ENCODE measurements around the gene TSC22D2.
"Not testable (repeated sequence)": the region's sequence is repeated elsewhere in the genome, so short reads cannot be mapped to it uniquely, and the experiment has no call there.

The TSC22D2 gene

DNA sequence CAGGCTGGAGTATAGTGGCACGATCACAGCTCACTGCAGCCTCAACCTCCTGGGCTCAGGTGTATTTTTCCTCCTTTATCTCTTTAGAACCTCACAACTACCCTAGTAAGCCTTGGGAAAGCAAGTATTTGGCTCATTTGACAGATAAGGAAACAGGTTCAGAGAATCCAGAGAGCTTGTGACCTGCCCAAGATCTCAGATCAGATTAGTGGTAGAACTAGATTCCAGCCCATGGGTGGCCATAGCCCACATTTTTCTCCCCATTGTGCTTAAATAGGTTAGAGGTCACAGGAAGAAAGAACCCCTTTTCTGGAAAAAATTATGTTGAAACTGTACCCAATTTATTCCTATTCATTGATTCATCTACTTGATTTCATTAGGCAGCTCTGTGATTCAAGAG is 64.3 kb downstream of the TSC22D2 start:
- TF ChIP-seq GLIS3 (CRISPR knock-in tag; IDR thresholded peaks at IDR 0.05) (no peak), ZNF8 (CRISPR knock-in tag; IDR thresholded peaks at IDR 0.05) (no peak), ZNF565 (CRISPR knock-in tag; conservative IDR thresholded peaks at IDR 0.05; ENCODE audit: low read depth) (no peak), ESRRG (CRISPR knock-in tag; IDR thresholded peaks at IDR 0.05) (no peak), OSR1 (CRISPR knock-in tag; IDR thresholded peaks at IDR 0.05) (no peak), ZFP3 (CRISPR knock-in tag; IDR thresholded peaks at IDR 0.05) (no peak), ZC3H10 (CRISPR knock-in tag; IDR thresholded peaks at IDR 0.05) (no peak), PPARA (CRISPR knock-in tag; IDR thresholded peaks at IDR 0.05; ENCODE audit: borderline replicate concordance) (no peak), TOX (CRISPR knock-in tag; IDR thresholded peaks at IDR 0.05; ENCODE audit: borderline replicate concordance) (no peak), TCF4 (CRISPR knock-in tag; IDR thresholded peaks at IDR 0.05; ENCODE audit: borderline replicate concordance) (no peak)
- TF ChIP-seq, protein P1, sequence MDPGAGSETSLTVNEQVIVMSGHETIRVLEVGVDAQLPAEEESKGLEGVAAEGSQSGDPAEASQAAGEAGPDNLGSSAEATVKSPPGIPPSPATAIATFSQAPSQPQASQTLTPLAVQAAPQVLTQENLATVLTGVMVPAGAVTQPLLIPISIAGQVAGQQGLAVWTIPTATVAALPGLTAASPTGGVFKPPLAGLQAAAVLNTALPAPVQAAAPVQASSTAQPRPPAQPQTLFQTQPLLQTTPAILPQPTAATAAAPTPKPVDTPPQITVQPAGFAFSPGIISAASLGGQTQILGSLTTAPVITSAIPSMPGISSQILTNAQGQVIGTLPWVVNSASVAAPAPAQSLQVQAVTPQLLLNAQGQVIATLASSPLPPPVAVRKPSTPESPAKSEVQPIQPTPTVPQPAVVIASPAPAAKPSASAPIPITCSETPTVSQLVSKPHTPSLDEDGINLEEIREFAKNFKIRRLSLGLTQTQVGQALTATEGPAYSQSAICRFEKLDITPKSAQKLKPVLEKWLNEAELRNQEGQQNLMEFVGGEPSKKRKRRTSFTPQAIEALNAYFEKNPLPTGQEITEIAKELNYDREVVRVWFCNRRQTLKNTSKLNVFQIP (CRISPR knock-in tag; IDR thresholded peaks at IDR 0.05; ENCODE audit: borderline replicate concordance, low read depth), result no peak
- TF ChIP-seq, protein P2, sequence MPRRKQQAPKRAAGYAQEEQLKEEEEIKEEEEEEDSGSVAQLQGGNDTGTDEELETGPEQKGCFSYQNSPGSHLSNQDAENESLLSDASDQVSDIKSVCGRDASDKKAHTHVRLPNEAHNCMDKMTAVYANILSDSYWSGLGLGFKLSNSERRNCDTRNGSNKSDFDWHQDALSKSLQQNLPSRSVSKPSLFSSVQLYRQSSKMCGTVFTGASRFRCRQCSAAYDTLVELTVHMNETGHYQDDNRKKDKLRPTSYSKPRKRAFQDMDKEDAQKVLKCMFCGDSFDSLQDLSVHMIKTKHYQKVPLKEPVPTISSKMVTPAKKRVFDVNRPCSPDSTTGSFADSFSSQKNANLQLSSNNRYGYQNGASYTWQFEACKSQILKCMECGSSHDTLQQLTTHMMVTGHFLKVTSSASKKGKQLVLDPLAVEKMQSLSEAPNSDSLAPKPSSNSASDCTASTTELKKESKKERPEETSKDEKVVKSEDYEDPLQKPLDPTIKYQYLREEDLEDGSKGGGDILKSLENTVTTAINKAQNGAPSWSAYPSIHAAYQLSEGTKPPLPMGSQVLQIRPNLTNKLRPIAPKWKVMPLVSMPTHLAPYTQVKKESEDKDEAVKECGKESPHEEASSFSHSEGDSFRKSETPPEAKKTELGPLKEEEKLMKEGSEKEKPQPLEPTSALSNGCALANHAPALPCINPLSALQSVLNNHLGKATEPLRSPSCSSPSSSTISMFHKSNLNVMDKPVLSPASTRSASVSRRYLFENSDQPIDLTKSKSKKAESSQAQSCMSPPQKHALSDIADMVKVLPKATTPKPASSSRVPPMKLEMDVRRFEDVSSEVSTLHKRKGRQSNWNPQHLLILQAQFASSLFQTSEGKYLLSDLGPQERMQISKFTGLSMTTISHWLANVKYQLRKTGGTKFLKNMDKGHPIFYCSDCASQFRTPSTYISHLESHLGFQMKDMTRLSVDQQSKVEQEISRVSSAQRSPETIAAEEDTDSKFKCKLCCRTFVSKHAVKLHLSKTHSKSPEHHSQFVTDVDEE (CRISPR knock-in tag; IDR thresholded peaks at IDR 0.05), result no peak
- ATAC-seq, result no peak

DNA sequence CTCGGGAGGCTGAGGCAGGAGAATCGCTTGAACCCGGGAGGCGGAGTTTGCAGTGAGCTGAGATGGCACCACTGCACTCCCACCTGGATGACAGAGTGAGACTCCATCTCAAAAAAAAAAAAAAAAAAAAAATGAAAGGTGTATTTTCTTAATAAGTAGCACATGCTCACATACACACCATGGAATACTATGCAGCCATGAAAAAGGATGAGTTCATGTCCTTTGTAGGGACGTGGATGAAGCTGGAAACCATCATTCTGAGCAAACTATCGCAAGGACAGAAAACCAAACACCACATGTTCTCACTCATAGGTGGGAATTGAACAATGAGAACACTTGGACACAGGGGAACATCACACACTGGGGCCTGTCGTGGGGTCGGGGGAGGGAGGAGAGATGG is 65.1 kb downstream of the TSC22D2 start:
- not testable (repeated sequence) for ATAC-seq

- no peak for ATAC-seq
- TF ChIP-seq BACH2 (CRISPR knock-in tag; IDR thresholded peaks at IDR 0.05; ENCODE audit: borderline replicate concordance) (no peak), RARB (CRISPR knock-in tag; IDR thresholded peaks at IDR 0.05) (no peak), ARNTL (CRISPR knock-in tag; IDR thresholded peaks at IDR 0.05; ENCODE audit: borderline replicate concordance, low read depth) (no peak), ZC3H10 (CRISPR knock-in tag; IDR thresholded peaks at IDR 0.05) (no peak), SNAI2 (CRISPR knock-in tag; IDR thresholded peaks at IDR 0.05) (no peak), ZNF70 (CRISPR knock-in tag; IDR thresholded peaks at IDR 0.05) (no peak), ISL1 (CRISPR knock-in tag; IDR thresholded peaks at IDR 0.05) (no peak), ZFP3 (CRISPR knock-in tag; IDR thresholded peaks at IDR 0.05) (no peak), PPARA (CRISPR knock-in tag; IDR thresholded peaks at IDR 0.05; ENCODE audit: borderline replicate concordance) (no peak), CREB5 (CRISPR knock-in tag; IDR thresholded peaks at IDR 0.05; ENCODE audit: low read depth) (no peak)
- TF ChIP-seq, protein P3, sequence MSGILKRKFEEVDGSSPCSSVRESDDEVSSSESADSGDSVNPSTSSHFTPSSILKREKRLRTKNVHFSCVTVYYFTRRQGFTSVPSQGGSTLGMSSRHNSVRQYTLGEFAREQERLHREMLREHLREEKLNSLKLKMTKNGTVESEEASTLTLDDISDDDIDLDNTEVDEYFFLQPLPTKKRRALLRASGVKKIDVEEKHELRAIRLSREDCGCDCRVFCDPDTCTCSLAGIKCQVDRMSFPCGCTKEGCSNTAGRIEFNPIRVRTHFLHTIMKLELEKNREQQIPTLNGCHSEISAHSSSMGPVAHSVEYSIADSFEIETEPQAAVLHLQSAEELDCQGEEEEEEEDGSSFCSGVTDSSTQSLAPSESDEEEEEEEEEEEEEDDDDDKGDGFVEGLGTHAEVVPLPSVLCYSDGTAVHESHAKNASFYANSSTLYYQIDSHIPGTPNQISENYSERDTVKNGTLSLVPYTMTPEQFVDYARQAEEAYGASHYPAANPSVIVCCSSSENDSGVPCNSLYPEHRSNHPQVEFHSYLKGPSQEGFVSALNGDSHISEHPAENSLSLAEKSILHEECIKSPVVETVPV (CRISPR knock-in tag; IDR thresholded peaks at IDR 0.05), result no peak
- TF ChIP-seq, protein P1 (CRISPR knock-in tag; IDR thresholded peaks at IDR 0.05; ENCODE audit: borderline replicate concordance, low read depth), result no peak
Measured at GRCh38 chr3:150479370-150479769, 71.3 kb downstream of the TSC22D2 start.

DNA sequence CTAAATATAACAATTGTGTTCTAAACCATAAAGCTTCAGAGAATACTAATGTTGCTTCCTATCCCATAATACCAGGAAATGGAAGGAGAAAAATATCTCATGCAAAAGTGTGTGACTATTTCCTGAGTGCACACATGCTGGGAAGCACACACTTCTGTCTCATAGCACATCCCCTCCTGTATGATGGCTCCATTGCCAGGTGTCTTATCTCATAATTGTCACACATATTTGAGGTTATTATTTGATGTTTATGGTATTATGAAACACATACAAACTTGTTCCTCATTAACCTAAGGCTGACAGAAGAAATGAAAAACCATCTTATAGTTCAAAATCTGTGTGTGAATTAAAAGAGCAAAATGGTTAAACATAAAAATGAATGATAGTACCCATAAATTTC is 72.8 kb downstream of the TSC22D2 start:
- ATAC-seq, result no peak
- TF ChIP-seq TOX (CRISPR knock-in tag; IDR thresholded peaks at IDR 0.05; ENCODE audit: borderline replicate concordance) (no peak), SNAI2 (CRISPR knock-in tag; IDR thresholded peaks at IDR 0.05) (no peak), ZFP30 (CRISPR knock-in tag; IDR thresholded peaks at IDR 0.05) (no peak), ESRRG (CRISPR knock-in tag; IDR thresholded peaks at IDR 0.05) (no peak), ZFP3 (CRISPR knock-in tag; IDR thresholded peaks at IDR 0.05) (no peak), ZNF565 (CRISPR knock-in tag; conservative IDR thresholded peaks at IDR 0.05; ENCODE audit: low read depth) (no peak), ZC3H10 (CRISPR knock-in tag; IDR thresholded peaks at IDR 0.05) (no peak), TCF4 (CRISPR knock-in tag; IDR thresholded peaks at IDR 0.05; ENCODE audit: borderline replicate concordance) (no peak), ZNF70 (CRISPR knock-in tag; IDR thresholded peaks at IDR 0.05) (no peak), BACH2 (CRISPR knock-in tag; IDR thresholded peaks at IDR 0.05; ENCODE audit: borderline replicate concordance) (no peak), CREB5 (CRISPR knock-in tag; IDR thresholded peaks at IDR 0.05; ENCODE audit: low read depth) (no peak), PATZ1 (CRISPR knock-in tag; IDR thresholded peaks at IDR 0.05; ENCODE audit: borderline replicate concordance) (no peak), PPARA (CRISPR knock-in tag; IDR thresholded peaks at IDR 0.05; ENCODE audit: borderline replicate concordance) (no peak), GLIS3 (CRISPR knock-in tag; IDR thresholded peaks at IDR 0.05) (no peak), CSDC2 (CRISPR knock-in tag; IDR thresholded peaks at IDR 0.05) (no peak), ZNF8 (CRISPR knock-in tag; IDR thresholded peaks at IDR 0.05) (no peak)
